ENCODE data around the gene SLC6A13.

SLC6A13 gene

GRCh38 chr12:180445-180844 is 82.2 kb downstream of the SLC6A13 start:
- no peaks in the 10 kb centered on the region for H3K27me3 ChIP-seq (ENCODE audit: control insufficient read depth, insufficient read depth, low read length)
- H3K36me3 ChIP-seq (ENCODE audit: control insufficient read depth, low read depth, low read length), result no peaks in the 10 kb centered on the region
- H3K4me3 ChIP-seq (ENCODE audit: low read length), result no peak overlapping the region
- H3K9ac ChIP-seq (ENCODE audit: low read length), result no peak overlapping the region
- peaks cover 9% of the 10 kb centered on the region for H3K4me1 ChIP-seq (ENCODE audit: control insufficient read depth, low read depth, low read length)
- H3K27ac ChIP-seq (ENCODE audit: low read length), result no peak overlapping the region
- no peaks in the 10 kb centered on the region for H3K9me3 ChIP-seq (ENCODE audit: control insufficient read depth, low read depth, low read length)

DNA sequence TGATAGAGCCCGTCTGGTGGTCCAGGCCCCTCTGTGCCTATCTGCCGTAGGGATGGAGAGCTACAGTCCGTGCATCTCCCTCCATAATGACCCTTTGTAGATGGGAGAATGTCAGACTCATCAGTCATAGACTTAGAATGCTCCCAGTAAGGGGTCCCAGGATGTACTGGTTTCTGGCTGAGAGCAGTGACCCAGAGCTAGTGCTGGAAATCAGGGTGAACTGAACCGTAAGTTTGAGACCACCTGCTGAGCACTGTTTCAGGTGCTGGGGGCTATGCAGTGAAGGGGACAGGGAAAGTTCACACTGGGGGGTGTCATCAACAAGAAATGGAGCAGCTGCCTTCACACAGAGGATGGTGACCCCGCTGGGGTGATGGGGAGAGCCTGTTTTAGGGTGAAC is 82.8 kb downstream of the SLC6A13 start:
- H3K36me3 ChIP-seq (ENCODE audit: control insufficient read depth, low read depth, low read length), result no peaks in the 10 kb centered on the region
- H3K4me1 ChIP-seq (ENCODE audit: control insufficient read depth, low read depth, low read length), result peaks cover 9% of the 10 kb centered on the region
- no peak overlapping the region for H3K9ac ChIP-seq (ENCODE audit: low read length)
- no peak overlapping the region for H3K27ac ChIP-seq (ENCODE audit: low read length)
- H3K27me3 ChIP-seq (ENCODE audit: control insufficient read depth, insufficient read depth, low read length), result no peaks in the 10 kb centered on the region
- no peaks in the 10 kb centered on the region for H3K9me3 ChIP-seq (ENCODE audit: control insufficient read depth, low read depth, low read length)
- H3K4me3 ChIP-seq (ENCODE audit: low read length), result no peak overlapping the region

GRCh38 chr12:179131-179884 is 83.3 kb downstream of the SLC6A13 start:
- H3K36me3 ChIP-seq (ENCODE audit: control insufficient read depth, low read depth, low read length), result no peaks in the 10 kb centered on the region
- H3K4me1 ChIP-seq (ENCODE audit: control insufficient read depth, low read depth, low read length), result peaks cover 9% of the 10 kb centered on the region
- H3K9ac ChIP-seq (ENCODE audit: low read length), result no peak overlapping the region
- no peaks in the 10 kb centered on the region for H3K27me3 ChIP-seq (ENCODE audit: control insufficient read depth, insufficient read depth, low read length)
- no peak overlapping the region for H3K4me3 ChIP-seq (ENCODE audit: low read length)
- H3K27ac ChIP-seq (ENCODE audit: low read length), result no peak overlapping the region
- no peaks in the 10 kb centered on the region for H3K9me3 ChIP-seq (ENCODE audit: control insufficient read depth, low read depth, low read length)

GRCh38 chr12:178829-179109 is 83.9 kb downstream of the SLC6A13 start:
- Histone ChIP-seq H3K27ac (ENCODE audit: low read length) (no peak overlapping the region), H3K9ac (ENCODE audit: low read length) (no peak overlapping the region), H3K9me3 (ENCODE audit: control insufficient read depth, low read depth, low read length) (no peaks in the 10 kb centered on the region), H3K36me3 (ENCODE audit: control insufficient read depth, low read depth, low read length) (no peaks in the 10 kb centered on the region), H3K27me3 (ENCODE audit: control insufficient read depth, insufficient read depth, low read length) (no peaks in the 10 kb centered on the region), H3K4me1 (ENCODE audit: control insufficient read depth, low read depth, low read length) (peaks cover 9% of the 10 kb centered on the region), H3K4me3 (ENCODE audit: low read length) (no peak overlapping the region)

- H3K4me1 ChIP-seq (ENCODE audit: control insufficient read depth, low read depth, low read length), result peaks cover 9% of the 10 kb centered on the region
- H3K27me3 ChIP-seq (ENCODE audit: control insufficient read depth, insufficient read depth, low read length), result no peaks in the 10 kb centered on the region
- H3K9me3 ChIP-seq (ENCODE audit: control insufficient read depth, low read depth, low read length), result no peaks in the 10 kb centered on the region
- no peak overlapping the region for H3K27ac ChIP-seq (ENCODE audit: low read length)
- H3K4me3 ChIP-seq (ENCODE audit: low read length), result no peak overlapping the region
- H3K9ac ChIP-seq (ENCODE audit: low read length), result no peak overlapping the region
- H3K36me3 ChIP-seq (ENCODE audit: control insufficient read depth, low read depth, low read length), result no peaks in the 10 kb centered on the region
These were observed 84.4 kb downstream of the SLC6A13 start for GRCh38 chr12:177980-178828.

DNA sequence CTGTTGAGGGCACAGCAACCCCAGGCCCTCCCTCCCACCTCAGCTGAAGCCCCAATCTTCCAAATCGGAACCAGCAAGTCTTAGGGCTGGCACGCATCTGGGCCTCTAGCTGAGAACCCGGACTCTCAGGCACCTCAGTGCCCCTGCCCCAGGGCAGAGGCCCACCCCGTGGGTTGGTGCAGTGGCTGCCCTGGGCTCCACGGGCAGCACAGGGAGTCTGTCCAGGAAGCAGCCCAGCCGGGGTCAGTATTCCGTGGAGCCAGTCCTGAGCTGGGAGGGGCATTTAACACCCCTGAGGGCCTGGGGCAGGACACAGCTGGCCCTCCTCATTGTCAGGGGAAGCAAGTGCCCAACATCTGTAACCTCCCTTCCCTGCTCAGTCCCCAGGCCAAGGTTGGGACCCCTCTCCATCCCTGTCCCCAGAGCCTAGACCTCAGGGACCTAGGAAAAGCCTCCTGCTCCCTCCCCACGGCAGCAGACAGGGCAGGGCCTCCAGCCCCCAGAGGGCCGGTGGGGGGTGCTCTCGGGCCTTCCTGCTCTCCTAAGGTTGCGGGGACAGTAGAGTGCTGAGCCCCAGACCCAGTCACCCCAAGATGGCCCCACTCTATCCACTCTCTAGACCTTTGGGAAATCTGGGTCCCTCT is 85.2 kb downstream of the SLC6A13 start:
- H3K27me3 ChIP-seq (ENCODE audit: control insufficient read depth, insufficient read depth, low read length), result no peaks in the 10 kb centered on the region
- no peaks in the 10 kb centered on the region for H3K9me3 ChIP-seq (ENCODE audit: control insufficient read depth, low read depth, low read length)
- H3K36me3 ChIP-seq (ENCODE audit: control insufficient read depth, low read depth, low read length), result no peaks in the 10 kb centered on the region
- H3K27ac ChIP-seq (ENCODE audit: low read length), result no peak overlapping the region
- no peak overlapping the region for H3K4me3 ChIP-seq (ENCODE audit: low read length)
- H3K9ac ChIP-seq (ENCODE audit: low read length), result no peak overlapping the region
- H3K4me1 ChIP-seq (ENCODE audit: control insufficient read depth, low read depth, low read length), result peaks cover 9% of the 10 kb centered on the region

- no peaks in the 10 kb centered on the region for H3K36me3 ChIP-seq (ENCODE audit: control insufficient read depth, low read depth, low read length)
- H3K9ac ChIP-seq (ENCODE audit: low read length), result no peak overlapping the region
- no peak overlapping the region for H3K27ac ChIP-seq (ENCODE audit: low read length)
- no peaks in the 10 kb centered on the region for H3K27me3 ChIP-seq (ENCODE audit: control insufficient read depth, insufficient read depth, low read length)
- H3K4me1 ChIP-seq (ENCODE audit: control insufficient read depth, low read depth, low read length), result peaks cover 9% of the 10 kb centered on the region
- no peak overlapping the region for H3K4me3 ChIP-seq (ENCODE audit: low read length)
- H3K9me3 ChIP-seq (ENCODE audit: control insufficient read depth, low read depth, low read length), result no peaks in the 10 kb centered on the region
These were observed 86.1 kb downstream of the SLC6A13 start for GRCh38 chr12:176321-177181.

DNA sequence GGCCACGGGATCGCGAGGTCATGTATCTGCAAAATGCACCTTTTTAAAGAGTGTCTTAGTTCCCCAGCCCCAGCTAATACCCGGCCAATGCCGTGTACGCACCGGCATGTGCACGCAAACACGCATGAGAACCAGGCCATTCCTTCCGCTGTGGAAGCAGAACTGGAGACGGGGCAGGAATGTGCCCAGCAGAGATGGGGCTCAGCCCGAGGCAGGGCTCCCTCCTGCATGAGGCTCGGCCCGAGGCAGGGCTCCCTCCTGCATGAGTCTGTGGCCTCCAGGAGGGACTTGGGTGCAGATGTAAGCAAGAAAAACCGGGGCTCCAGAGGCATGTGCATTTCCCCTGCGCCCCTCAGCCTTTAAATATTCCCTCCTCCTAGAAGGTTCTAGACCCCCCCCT is 86.9 kb downstream of the SLC6A13 start:
- Histone ChIP-seq H3K9ac (ENCODE audit: low read length) (no peak overlapping the region), H3K36me3 (ENCODE audit: control insufficient read depth, low read depth, low read length) (no peaks in the 10 kb centered on the region), H3K4me3 (ENCODE audit: low read length) (no peak overlapping the region), H3K9me3 (ENCODE audit: control insufficient read depth, low read depth, low read length) (no peaks in the 10 kb centered on the region), H3K27ac (ENCODE audit: low read length) (no peak overlapping the region), H3K4me1 (ENCODE audit: control insufficient read depth, low read depth, low read length) (peaks cover 10% of the 10 kb centered on the region), H3K27me3 (ENCODE audit: control insufficient read depth, insufficient read depth, low read length) (no peaks in the 10 kb centered on the region)

DNA sequence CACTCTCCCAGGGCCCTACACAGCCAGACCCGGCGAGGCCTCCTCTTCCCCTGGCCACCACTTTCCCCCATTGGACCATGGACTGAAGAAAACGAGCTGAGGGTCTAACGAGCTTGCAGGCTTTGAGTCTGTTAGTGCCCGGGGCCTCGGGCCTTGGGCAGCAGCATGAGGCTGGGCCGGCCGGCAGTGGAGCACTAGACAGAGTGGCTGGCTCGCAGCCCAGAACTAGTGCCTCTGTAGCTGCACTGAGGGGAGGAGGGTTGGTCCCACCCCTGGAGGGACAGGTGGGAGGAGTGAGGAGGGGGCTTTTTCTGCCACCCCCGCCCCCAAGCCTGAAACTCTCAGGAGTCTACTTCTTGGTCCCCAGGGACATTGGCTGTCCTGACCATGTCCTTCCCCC is 87.4 kb downstream of the SLC6A13 start:
- no peaks in the 10 kb centered on the region for H3K27me3 ChIP-seq (ENCODE audit: control insufficient read depth, insufficient read depth, low read length)
- peaks cover 13% of the 10 kb centered on the region for H3K4me1 ChIP-seq (ENCODE audit: control insufficient read depth, low read depth, low read length)
- H3K4me3 ChIP-seq (ENCODE audit: low read length), result no peak overlapping the region
- no peaks in the 10 kb centered on the region for H3K9me3 ChIP-seq (ENCODE audit: control insufficient read depth, low read depth, low read length)
- no peak overlapping the region for H3K9ac ChIP-seq (ENCODE audit: low read length)
- H3K36me3 ChIP-seq (ENCODE audit: control insufficient read depth, low read depth, low read length), result no peaks in the 10 kb centered on the region
- no peak overlapping the region for H3K27ac ChIP-seq (ENCODE audit: low read length)

DNA sequence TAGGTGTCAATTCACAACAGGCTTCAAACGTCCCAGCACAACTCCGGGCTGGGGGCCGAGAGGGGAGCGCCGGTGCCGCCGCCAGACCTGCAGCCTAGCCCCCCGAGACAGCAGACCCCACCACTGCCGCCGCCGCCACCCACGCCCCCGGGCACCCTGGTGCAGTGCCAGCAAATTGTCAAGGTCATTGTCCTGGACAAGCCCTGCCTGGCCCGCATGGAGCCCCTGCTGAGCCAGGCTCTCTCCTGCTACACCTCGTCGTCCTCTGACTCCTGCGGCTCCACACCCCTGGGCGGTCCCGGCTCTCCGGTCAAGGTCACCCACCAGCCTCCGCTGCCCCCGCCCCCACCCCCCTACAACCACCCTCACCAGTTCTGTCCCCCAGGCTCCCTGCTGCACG is 88.0 kb downstream of the SLC6A13 start:
- Histone ChIP-seq H3K9ac (ENCODE audit: low read length) (no peak overlapping the region), H3K36me3 (ENCODE audit: control insufficient read depth, low read depth, low read length) (no peaks in the 10 kb centered on the region), H3K4me3 (ENCODE audit: low read length) (no peak overlapping the region), H3K9me3 (ENCODE audit: control insufficient read depth, low read depth, low read length) (no peaks in the 10 kb centered on the region), H3K27ac (ENCODE audit: low read length) (no peak overlapping the region), H3K27me3 (ENCODE audit: control insufficient read depth, insufficient read depth, low read length) (no peaks in the 10 kb centered on the region), H3K4me1 (ENCODE audit: control insufficient read depth, low read depth, low read length) (peaks cover 19% of the 10 kb centered on the region)

- Histone ChIP-seq H3K27me3 (ENCODE audit: control insufficient read depth, insufficient read depth, low read length) (no peaks in the 10 kb centered on the region), H3K36me3 (ENCODE audit: control insufficient read depth, low read depth, low read length) (no peaks in the 10 kb centered on the region), H3K4me3 (ENCODE audit: low read length) (no peak overlapping the region), H3K9ac (ENCODE audit: low read length) (no peak overlapping the region), H3K4me1 (ENCODE audit: control insufficient read depth, low read depth, low read length) (peaks cover 20% of the 10 kb centered on the region), H3K9me3 (ENCODE audit: control insufficient read depth, low read depth, low read length) (no peaks in the 10 kb centered on the region), H3K27ac (ENCODE audit: low read length) (no peak overlapping the region)
These were observed 88.5 kb downstream of the SLC6A13 start for GRCh38 chr12:174124-174523.

Data from iPS-18a (cell line).